Measurements from ENCODE around the gene ADGRG3.

ADGRG3 gene

DNA sequence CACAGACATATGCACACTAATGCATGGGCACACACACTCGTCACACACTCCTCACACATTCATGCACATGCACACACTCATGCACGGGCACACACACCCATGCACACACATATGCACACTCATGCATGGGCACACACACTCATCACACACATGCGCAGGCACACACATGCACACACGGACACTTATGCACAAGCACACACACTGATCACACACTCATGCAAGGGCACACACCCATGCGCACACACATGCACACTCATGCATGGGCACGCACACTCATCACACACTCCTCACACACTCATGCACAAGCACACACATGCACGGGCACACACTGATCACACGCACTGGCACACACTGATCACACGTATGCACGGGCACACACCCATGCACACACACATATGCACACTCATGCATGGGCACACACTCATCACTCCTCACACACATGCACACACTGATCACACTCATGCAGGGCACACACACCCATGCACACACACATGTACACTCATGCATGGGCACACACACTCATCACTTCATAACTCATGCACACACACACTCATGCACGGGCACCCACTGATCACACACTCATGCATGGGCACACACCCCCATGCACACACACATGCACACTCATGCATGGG is 23.6 kb upstream of the ADGRG3 start:
- TF ChIP-seq, protein P1, sequence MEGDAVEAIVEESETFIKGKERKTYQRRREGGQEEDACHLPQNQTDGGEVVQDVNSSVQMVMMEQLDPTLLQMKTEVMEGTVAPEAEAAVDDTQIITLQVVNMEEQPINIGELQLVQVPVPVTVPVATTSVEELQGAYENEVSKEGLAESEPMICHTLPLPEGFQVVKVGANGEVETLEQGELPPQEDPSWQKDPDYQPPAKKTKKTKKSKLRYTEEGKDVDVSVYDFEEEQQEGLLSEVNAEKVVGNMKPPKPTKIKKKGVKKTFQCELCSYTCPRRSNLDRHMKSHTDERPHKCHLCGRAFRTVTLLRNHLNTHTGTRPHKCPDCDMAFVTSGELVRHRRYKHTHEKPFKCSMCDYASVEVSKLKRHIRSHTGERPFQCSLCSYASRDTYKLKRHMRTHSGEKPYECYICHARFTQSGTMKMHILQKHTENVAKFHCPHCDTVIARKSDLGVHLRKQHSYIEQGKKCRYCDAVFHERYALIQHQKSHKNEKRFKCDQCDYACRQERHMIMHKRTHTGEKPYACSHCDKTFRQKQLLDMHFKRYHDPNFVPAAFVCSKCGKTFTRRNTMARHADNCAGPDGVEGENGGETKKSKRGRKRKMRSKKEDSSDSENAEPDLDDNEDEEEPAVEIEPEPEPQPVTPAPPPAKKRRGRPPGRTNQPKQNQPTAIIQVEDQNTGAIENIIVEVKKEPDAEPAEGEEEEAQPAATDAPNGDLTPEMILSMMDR (IDR thresholded peaks at IDR 0.05; ENCODE audit: low read depth, low read length), result no peak
- no peak overlapping the region for H3K4me3 ChIP-seq (ENCODE audit: low read depth, low read length)

DNA sequence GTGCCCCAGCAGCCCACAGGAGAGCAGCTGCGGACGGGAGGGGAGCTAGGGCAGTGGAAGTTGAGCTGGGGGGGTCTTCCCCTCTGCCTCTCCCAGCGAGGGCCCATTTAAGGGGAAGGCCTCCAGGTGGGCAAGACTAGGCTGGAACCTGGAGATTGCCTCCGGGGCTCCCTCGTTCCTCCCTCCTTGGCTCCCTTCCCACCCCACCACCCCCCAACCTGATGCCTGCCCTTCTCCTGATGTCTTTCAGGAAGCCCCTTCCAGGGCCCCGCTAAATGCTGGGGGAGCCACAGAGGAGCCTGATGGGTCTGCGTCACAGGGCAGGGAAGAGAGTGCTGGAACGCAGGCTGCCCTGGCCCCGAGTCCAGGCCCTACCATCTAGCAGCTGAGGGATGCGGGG is 22.9 kb upstream of the ADGRG3 start:
- H3K4me3 ChIP-seq (ENCODE audit: low read depth, low read length), result no peak overlapping the region
- TF ChIP-seq, protein P1 (IDR thresholded peaks at IDR 0.05; ENCODE audit: low read depth, low read length), result no peak

DNA sequence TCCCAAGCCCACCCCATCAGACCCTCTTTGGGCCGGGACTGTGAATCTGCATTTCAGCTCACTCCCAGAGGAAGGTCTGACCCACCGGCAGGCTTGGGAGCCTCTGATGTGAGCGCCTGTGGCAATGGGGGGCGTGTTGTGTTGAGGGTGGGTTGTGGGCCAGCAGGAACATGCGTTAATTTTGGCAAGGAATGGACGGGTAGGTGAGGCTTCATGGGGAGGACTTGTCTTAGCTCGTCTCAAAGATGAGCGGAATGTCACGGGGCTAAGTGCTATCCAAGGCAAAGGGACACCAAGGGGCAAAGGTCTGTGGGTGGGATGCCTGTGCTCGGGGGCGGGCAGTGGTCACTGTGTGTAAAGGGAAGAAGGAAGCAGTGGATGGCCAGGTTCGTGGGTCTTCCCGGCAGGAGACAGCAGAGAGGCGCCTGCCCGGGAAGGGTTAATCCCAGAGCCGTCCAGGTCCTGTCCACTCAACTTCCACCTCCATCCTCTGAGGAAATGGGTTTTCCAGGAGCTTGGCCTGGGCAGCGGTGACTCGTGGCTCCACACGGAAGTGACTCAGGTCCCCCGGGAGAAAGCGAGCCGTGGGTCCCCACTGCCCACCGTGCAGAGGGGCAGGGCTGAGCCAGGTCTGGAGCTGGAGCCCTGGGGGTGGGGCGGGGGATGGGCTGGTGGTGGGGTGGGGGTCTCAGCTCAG is 22.3 kb upstream of the ADGRG3 start:
- H3K4me3 ChIP-seq (ENCODE audit: low read depth, low read length), result no peak overlapping the region
- TF ChIP-seq, protein P1 (IDR thresholded peaks at IDR 0.05; ENCODE audit: low read depth, low read length), result no peak

DNA sequence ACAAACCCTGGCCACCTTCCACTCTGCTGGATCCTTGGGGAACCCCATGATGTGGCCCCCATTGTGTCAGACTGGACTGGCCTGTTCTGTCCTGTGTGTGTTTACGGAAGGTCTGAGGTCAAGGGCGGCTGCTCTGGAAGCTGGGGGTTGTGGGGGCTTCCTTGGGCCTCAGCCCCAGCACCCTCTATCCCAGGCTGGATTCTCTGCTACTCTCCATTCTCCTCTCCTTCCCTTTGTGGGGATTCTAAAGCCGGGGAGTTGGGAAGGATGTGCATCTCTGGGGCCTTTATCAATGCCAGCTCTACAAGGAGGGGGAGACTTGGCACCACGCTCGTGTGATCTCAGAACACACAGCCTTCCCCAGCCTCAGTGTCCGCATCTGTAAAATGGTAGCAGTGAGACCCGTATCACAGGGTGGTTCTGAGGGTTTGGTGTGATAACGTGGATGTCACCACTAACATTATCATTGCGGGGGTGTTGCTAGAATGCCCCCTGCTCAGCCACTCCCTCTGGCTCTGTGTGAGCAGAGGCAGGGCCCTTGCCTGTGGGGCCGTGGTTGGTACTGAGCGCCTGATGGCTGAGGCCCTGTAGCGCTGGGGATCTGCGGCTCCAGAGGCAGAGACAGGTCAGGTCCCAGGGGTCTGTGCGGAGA is 21.6 kb upstream of the ADGRG3 start:
- TF ChIP-seq, protein P1 (IDR thresholded peaks at IDR 0.05; ENCODE audit: low read depth, low read length), result no peak
- no peak overlapping the region for H3K4me3 ChIP-seq (ENCODE audit: low read depth, low read length)

DNA sequence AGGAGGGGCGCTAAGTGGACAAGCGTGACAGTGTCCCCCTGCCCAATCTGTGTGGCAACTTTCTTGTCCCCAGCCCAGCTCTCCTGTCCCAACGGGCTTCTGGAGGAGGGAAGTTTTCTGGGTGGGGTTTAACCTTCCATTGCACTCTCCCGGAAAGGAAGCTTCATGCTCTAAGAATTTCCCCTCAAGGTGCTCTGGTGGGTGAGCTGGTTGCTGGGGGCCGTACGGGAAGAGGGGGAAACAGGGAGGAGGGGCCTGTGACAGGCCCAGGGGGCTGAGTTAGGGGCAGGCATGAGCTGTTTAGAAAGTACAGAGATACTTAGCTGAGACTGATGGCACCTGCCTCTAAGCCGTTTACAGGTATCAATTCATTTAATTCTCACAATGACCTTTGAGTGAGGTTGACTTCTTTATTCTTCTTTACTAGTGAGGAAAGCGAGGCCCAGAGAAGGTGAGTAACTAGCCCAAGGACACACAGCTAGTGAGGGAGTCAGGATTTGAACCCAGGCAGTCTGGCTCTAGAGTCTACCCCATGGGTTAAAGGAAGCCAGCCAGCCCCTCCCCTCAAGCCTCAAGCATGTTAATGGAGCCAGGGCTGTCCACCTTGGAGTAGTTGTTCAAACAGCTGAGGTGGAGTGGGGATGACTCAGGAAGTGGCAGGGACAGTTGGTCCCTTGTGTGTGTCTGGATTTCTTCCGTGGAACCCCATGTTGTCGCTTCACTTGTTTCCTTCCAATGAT is 20.8 kb upstream of the ADGRG3 start:
- TF ChIP-seq, protein P1 (IDR thresholded peaks at IDR 0.05; ENCODE audit: low read depth, low read length), result no peak
- no peak overlapping the region for H3K4me3 ChIP-seq (ENCODE audit: low read depth, low read length)

DNA sequence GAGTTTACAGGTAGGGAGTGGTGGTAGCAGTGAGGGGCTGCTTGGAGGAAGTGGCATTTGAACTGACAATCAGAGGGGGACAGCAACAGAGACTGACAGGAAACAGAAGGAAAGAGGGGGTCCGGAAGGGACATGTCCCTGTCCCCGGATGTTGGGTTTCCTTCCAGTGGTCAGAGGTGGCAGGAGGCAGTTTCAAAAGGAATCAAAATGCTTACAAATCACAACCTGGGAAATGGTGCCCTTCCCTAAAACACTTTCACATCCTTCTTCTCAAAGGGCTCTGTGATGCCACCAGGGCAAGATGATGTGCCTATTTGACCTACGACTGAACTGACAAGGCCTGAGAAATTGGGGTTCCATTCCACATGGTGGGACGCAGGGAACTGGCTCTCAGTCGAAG is 20.0 kb upstream of the ADGRG3 start:
- H3K4me3 ChIP-seq (ENCODE audit: low read depth, low read length), result no peak overlapping the region
- TF ChIP-seq, protein P1 (IDR thresholded peaks at IDR 0.05; ENCODE audit: low read depth, low read length), result no peak
